ENCODE measurements around the gene ACAT1.

DNA sequence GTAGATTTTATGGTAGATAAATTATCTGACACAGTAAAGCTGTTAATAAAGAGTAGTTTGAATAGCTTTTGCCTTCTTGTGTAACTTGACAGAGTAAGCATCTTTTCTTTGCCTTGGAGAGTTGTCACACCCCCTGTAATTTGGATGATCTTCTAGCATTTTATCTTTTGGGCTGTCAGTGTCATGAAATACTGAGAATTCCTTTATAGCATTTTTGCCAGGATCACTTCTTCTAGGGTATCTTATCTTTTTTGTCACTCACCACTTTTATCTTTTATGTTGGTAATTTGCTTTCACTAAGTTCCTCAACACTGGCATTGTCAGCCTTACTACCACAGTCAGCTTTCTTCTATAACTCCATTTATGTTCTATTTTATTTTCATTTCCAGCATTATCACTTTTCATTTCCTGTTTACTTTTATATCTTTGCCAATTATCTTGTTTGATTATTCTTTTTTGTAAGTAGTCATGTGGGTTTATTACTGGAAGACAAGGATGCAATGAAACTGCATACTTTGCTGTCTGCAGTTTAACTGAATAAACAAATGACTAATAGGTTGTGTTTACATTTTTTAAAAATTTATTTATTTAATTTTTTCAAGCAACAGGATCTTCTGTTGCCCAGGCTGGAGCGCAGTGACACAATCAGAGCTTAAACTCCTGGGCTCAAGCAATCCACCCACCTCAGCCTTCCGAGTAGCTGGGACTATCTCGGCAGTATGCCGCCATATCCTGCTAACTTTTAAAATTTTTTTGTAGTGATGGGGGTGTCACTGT lies 28.1 kb upstream of the ACAT1 start:
- TF ChIP-seq, protein P1, sequence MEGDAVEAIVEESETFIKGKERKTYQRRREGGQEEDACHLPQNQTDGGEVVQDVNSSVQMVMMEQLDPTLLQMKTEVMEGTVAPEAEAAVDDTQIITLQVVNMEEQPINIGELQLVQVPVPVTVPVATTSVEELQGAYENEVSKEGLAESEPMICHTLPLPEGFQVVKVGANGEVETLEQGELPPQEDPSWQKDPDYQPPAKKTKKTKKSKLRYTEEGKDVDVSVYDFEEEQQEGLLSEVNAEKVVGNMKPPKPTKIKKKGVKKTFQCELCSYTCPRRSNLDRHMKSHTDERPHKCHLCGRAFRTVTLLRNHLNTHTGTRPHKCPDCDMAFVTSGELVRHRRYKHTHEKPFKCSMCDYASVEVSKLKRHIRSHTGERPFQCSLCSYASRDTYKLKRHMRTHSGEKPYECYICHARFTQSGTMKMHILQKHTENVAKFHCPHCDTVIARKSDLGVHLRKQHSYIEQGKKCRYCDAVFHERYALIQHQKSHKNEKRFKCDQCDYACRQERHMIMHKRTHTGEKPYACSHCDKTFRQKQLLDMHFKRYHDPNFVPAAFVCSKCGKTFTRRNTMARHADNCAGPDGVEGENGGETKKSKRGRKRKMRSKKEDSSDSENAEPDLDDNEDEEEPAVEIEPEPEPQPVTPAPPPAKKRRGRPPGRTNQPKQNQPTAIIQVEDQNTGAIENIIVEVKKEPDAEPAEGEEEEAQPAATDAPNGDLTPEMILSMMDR (conservative IDR thresholded peaks at IDR 0.05) = no peak
- no peak for TF ChIP-seq EZH2 (IDR thresholded peaks at IDR 0.05; ENCODE audit: low read depth)
